ENCODE measurements around the gene TLX2. TPM values are rescaled to one million over a fixed set of nuclear protein-coding genes. Genes with fewer than 3 reads are reported as not detected.

TLX2 gene
- total and polyA plus RNA-seq, 2 of the 8 experiments (the other 6 are each of a cell fraction or from before 2014, with no cell fraction given) = 0.06 to 0.17 TPM

GRCh38 chr2:74544634-74545033, 30.4 kb downstream of the TLX2 start (continued):
- TF ChIP-seq EGR1 (IDR thresholded peaks at IDR 0.05; ENCODE audit: borderline replicate concordance, low read depth, low read length) = no peak
- no peak for TF ChIP-seq POLR2A (IDR thresholded peaks at IDR 0.05; ENCODE audit: control extremely low read depth in 1 of 2, low read depth in 2 of 2, low read length in 2 of 2)
- TF ChIP-seq SUZ12 (IDR thresholded peaks at IDR 0.05; ENCODE audit: low read length) = no peak
- no peak for TF ChIP-seq BCL11A (IDR thresholded peaks at IDR 0.05; ENCODE audit: low read depth in 2 of 2, low read length in 2 of 2)
- no peak for TF ChIP-seq SP4 (IDR thresholded peaks at IDR 0.05; ENCODE audit: low read length)
- no peak for TF ChIP-seq TEAD4 (IDR thresholded peaks at IDR 0.05; ENCODE audit: low read depth, low read length)
- no peak for TF ChIP-seq RBBP5 (IDR thresholded peaks at IDR 0.05; ENCODE audit: borderline replicate concordance, low read depth, low read length)
- no peak for TF ChIP-seq BRCA1 (IDR thresholded peaks at IDR 0.05; ENCODE audit: low read depth, low read length)

Measured in H1 (cell line).